Subcutaneous adipose tissue (tissue), 4 donors: Measurements from ENCODE around the gene EI24. TPM values are rescaled to one million over a fixed set of nuclear protein-coding genes. Genes with fewer than 3 reads are reported as not detected.

Experiments used
- CTCF ChIP-seq: fragments of 450-650 bp; IDR thresholded peaks from one replicate; pipeline ENCODE4 v1.5.1; 2016; ENCODE audit warnings: low read depth, mild to moderate bottlenecking, control low read depth, antibody characterized with exemption, moderate library complexity
- total RNA-seq, 4 donors: library from RNA; depleted of rRNA; stranded (reverse); fragments of >200 nt; gene quantifications; one replicate each; pipeline ENCODE4 v1.1.0, GENCODE V29; 2016

EI24 gene
- total RNA-seq, 4 donors from 2014 or later = 66.0 to 105 (median 93.3) TPM

DNA sequence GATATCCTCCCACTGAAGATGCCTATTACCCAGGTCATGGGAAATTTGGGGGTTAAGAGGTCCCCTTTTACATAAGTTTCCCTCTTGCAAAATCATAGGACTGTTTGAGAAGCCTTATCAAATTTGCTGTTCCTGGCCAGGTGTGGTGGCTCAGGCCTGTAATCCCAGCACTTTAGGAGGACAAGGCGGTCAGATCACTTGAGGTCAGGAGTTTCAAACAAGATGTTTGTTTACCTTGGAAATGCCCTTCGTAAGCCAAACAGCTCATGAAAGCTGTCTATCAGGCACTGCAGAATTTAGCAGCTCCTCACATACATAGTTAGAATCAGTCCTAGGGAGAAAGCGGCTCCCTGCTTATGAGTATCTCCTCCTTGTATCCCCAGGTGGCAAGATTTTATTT, 4.9 kb upstream of the EI24 start:
- no peak for TF ChIP-seq CTCF

GRCh38 chr11:125566235-125566634, 3.0 kb upstream of the EI24 start:
- TF ChIP-seq CTCF = no peak

DNA sequence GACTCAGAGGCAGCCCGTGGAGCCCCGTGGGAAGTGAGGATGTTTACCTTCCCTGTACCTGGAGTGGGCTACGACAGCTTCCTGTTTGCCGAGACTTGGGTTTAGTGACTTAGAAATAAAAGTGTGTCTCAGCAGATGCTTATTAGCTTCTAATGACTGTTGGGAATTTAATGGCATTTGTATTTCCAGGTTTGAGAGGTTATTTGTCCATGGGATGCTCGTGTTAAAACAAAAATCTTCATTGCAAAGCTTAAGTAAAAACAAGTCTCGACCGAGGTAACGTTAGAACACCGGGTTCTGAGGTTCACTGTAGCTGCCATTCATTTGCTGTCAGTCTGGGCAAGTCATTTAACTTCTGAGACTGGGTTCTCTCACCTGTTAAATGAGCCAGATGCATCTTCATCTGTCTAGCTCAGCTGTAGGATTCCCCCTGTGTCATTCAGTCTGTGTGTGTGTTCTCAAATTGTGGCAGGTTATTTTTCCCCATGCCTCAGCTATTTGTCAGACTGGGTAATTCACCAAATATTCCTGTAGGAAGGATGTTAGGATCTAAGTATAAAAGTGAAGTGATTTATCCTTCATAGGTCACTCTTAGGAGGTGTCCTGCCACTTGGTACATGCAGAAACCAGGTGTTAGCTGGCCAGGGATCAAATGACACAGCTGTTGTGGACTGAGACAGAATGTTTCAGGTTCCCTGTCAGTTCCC, 791 bp downstream of the EI24 start:
- no peak for TF ChIP-seq CTCF

DNA sequence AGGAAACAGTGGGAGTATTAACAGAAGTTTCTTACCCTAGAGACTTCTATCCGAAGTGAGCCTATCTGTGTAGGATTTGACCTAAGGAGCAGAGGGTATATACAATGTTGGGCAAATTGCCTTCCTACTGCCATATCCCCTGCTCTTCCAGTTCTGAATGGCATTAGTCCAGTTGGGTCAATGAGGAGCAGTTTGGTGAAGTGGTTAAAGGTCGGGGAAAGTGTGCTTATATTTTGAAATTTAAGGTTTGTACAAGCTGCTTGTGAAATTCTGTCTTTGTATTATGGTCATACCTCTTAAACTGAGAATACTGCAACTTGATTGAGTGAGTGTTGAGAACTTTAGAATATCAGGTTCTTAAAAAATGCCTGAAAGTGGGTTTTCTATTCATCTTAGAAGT, 1.7 kb downstream of the EI24 start:
- no peak for TF ChIP-seq CTCF

GRCh38 chr11:125572916-125573315, 3.6 kb downstream of the EI24 start:
- no peak for TF ChIP-seq CTCF

DNA sequence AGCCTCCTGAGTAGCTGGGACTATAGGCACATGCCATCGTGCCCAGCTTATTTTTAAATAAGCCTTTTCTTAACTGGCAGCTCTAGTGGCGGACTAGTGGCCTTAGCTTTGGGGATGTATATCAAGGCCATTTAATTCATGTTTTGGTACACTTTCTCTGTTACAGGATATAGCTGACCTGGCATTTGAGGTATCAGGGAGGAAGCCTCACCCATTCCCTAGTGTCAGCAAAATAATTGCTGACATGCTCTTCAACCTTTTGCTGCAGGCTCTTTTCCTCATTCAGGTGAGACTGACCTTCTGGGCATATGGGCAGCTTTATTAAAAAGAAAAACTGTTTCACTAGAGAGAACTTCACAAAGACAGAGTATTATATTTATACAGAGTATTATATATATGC, 9.5 kb downstream of the EI24 start:
- TF ChIP-seq CTCF = no peak

- TF ChIP-seq CTCF = no peak
Observed at GRCh38 chr11:125579811-125580210, 10.5 kb downstream of the EI24 start.
